T-helper 2 cell treated with Interferon-gamma antibody and Interleukin-4, amounts not matched to agents 5 μg/mL and 100 μg/mL, for 36 hours (primary cell): Measurements from ENCODE around the gene DNM3.
A peak's percentile ranks its signal among the peaks of the same experiment; 100 is the strongest.

ENCODE experiments used
- DNase-seq: peaks from one replicate; pipeline ENCODE4 v3.0.0; 2021; ENCODE audit warnings: low spot score
- H3K27ac Mint-ChIP-seq: one replicate; pipeline ENCODE4 v1.8.0; 2021; ENCODE audit warnings: mild to moderate bottlenecking, mixed read lengths
- H3K27me3 Mint-ChIP-seq: one replicate; pipeline ENCODE4 v1.8.0; 2021; ENCODE audit warnings: low read depth, mixed read lengths
- H3K36me3 Mint-ChIP-seq: one replicate; pipeline ENCODE4 v1.8.0; 2021; ENCODE audit warnings: low read depth, mixed read lengths
- H3K4me1 Mint-ChIP-seq: one replicate; pipeline ENCODE4 v1.8.0; 2021; ENCODE audit warnings: low read depth, mixed read lengths
- H3K4me3 Mint-ChIP-seq: one replicate; pipeline ENCODE4 v1.8.0; 2022; ENCODE audit warnings: mild to moderate bottlenecking, moderate library complexity, mixed read lengths
- H3K9me3 Mint-ChIP-seq: one replicate; pipeline ENCODE4 v1.8.0; 2021; ENCODE audit warnings: mixed read lengths

DNM3 gene

GRCh38 chr1:172446547-172446946 is 605.2 kb downstream of the DNM3 start:
- H3K4me1 Mint-ChIP-seq = peaks cover 36% of the 10 kb centered on the region
- no peak overlapping the region for H3K27ac Mint-ChIP-seq
- no peak for DNase-seq
- peaks cover 11% of the 10 kb centered on the region for H3K36me3 Mint-ChIP-seq
- no peaks in the 10 kb centered on the region for H3K27me3 Mint-ChIP-seq
- no peaks in the 10 kb centered on the region for H3K9me3 Mint-ChIP-seq
- no peak overlapping the region for H3K4me3 Mint-ChIP-seq

- H3K36me3 Mint-ChIP-seq = peaks cover under 1% of the 10 kb centered on the region
- H3K9me3 Mint-ChIP-seq = no peaks in the 10 kb centered on the region
- DNase-seq = no peak
- no peaks in the 10 kb centered on the region for H3K27me3 Mint-ChIP-seq
- H3K4me3 Mint-ChIP-seq = no peak overlapping the region
- peaks cover 29% of the 10 kb centered on the region for H3K4me1 Mint-ChIP-seq
- H3K27ac Mint-ChIP-seq = no peak overlapping the region
These were observed 606.3 kb downstream of the DNM3 start for GRCh38 chr1:172447641-172448040.

GRCh38 chr1:172448995-172449584 is 607.8 kb downstream of the DNM3 start:
- no peaks in the 10 kb centered on the region for H3K27me3 Mint-ChIP-seq
- peak; percentile 13 for DNase-seq
- H3K9me3 Mint-ChIP-seq = no peaks in the 10 kb centered on the region
- H3K4me3 Mint-ChIP-seq = no peak overlapping the region
- peak overlapping the region; percentile 43 for H3K27ac Mint-ChIP-seq
- peaks cover 26% of the 10 kb centered on the region for H3K4me1 Mint-ChIP-seq
- H3K36me3 Mint-ChIP-seq = no peaks in the 10 kb centered on the region

GRCh38 chr1:172449585-172450523 is 608.6 kb downstream of the DNM3 start:
- DNase-seq = peak; percentile 40

GRCh38 chr1:172450524-172450885 is 609.2 kb downstream of the DNM3 start:
- Mint-ChIP-seq H3K9me3 (no peaks in the 10 kb centered on the region), H3K27me3 (no peaks in the 10 kb centered on the region), H3K27ac (peak overlapping the region; percentile 89), H3K36me3 (no peaks in the 10 kb centered on the region), H3K4me3 (peak overlapping the region; percentile 57), H3K4me1 (peaks cover 26% of the 10 kb centered on the region)
- no peak for DNase-seq

More at GRCh38 chr1:172449585-172450523, 608.6 kb downstream of the DNM3 start:
- no peaks in the 10 kb centered on the region for H3K9me3 Mint-ChIP-seq
- no peaks in the 10 kb centered on the region for H3K27me3 Mint-ChIP-seq
- H3K27ac Mint-ChIP-seq = peak overlapping the region; percentile 89
- peaks cover 26% of the 10 kb centered on the region for H3K4me1 Mint-ChIP-seq
- H3K4me3 Mint-ChIP-seq = peak overlapping the region; percentile 57
- H3K36me3 Mint-ChIP-seq = no peaks in the 10 kb centered on the region

GRCh38 chr1:172451002-172451443 is 609.7 kb downstream of the DNM3 start:
- Mint-ChIP-seq H3K4me1 (peaks cover 26% of the 10 kb centered on the region), H3K9me3 (no peaks in the 10 kb centered on the region), H3K27ac (peak overlapping the region; percentile 89), H3K36me3 (no peaks in the 10 kb centered on the region), H3K27me3 (no peaks in the 10 kb centered on the region), H3K4me3 (peak overlapping the region; percentile 57)
- peak; percentile 46 for DNase-seq

- Mint-ChIP-seq H3K4me1 (peaks cover 26% of the 10 kb centered on the region), H3K27me3 (peaks cover under 1% of the 10 kb centered on the region), H3K27ac (no peak overlapping the region), H3K4me3 (no peak overlapping the region), H3K9me3 (no peaks in the 10 kb centered on the region), H3K36me3 (no peaks in the 10 kb centered on the region)
- no peak for DNase-seq
These were observed 611.3 kb downstream of the DNM3 start for GRCh38 chr1:172452536-172453152.

GRCh38 chr1:172453153-172453545 is 611.9 kb downstream of the DNM3 start:
- Mint-ChIP-seq H3K36me3 (no peaks in the 10 kb centered on the region), H3K9me3 (no peaks in the 10 kb centered on the region), H3K27ac (no peak overlapping the region), H3K4me3 (no peak overlapping the region), H3K4me1 (peaks cover 26% of the 10 kb centered on the region), H3K27me3 (peaks cover 5% of the 10 kb centered on the region)
- DNase-seq = no peak

- Mint-ChIP-seq H3K9me3 (no peaks in the 10 kb centered on the region), H3K4me1 (peaks cover 26% of the 10 kb centered on the region), H3K36me3 (no peaks in the 10 kb centered on the region), H3K4me3 (no peak overlapping the region), H3K27ac (no peak overlapping the region), H3K27me3 (peaks cover 5% of the 10 kb centered on the region)
- no peak for DNase-seq
These were observed 612.3 kb downstream of the DNM3 start for GRCh38 chr1:172453607-172454006.

- Mint-ChIP-seq H3K36me3 (no peaks in the 10 kb centered on the region), H3K4me3 (no peak overlapping the region), H3K27me3 (peaks cover 13% of the 10 kb centered on the region), H3K9me3 (no peaks in the 10 kb centered on the region), H3K27ac (no peak overlapping the region), H3K4me1 (peaks cover 15% of the 10 kb centered on the region)
- no peak for DNase-seq
These were observed 614.2 kb downstream of the DNM3 start for GRCh38 chr1:172455451-172455850.

- Mint-ChIP-seq H3K4me1 (peaks cover 6% of the 10 kb centered on the region), H3K4me3 (no peak overlapping the region), H3K36me3 (no peaks in the 10 kb centered on the region), H3K27ac (no peak overlapping the region), H3K27me3 (peaks cover 20% of the 10 kb centered on the region), H3K9me3 (no peaks in the 10 kb centered on the region)
- no peak for DNase-seq
These were observed 615.1 kb downstream of the DNM3 start for GRCh38 chr1:172456344-172456769.

- no peak overlapping the region for H3K4me3 Mint-ChIP-seq
- H3K36me3 Mint-ChIP-seq = no peaks in the 10 kb centered on the region
- H3K9me3 Mint-ChIP-seq = no peaks in the 10 kb centered on the region
These were observed 616.3 kb downstream of the DNM3 start for GRCh38 chr1:172457479-172458130.

GRCh38 chr1:172460177-172460576 is 618.9 kb downstream of the DNM3 start:
- no peaks in the 10 kb centered on the region for H3K36me3 Mint-ChIP-seq
- no peak overlapping the region for H3K4me3 Mint-ChIP-seq
- H3K4me1 Mint-ChIP-seq = peaks cover 2% of the 10 kb centered on the region
- DNase-seq = no peak
- H3K27ac Mint-ChIP-seq = no peak overlapping the region
- H3K9me3 Mint-ChIP-seq = no peaks in the 10 kb centered on the region
- H3K27me3 Mint-ChIP-seq = peaks cover 20% of the 10 kb centered on the region

More at GRCh38 chr1:172457479-172458130, 616.3 kb downstream of the DNM3 start:
- peaks cover 3% of the 10 kb centered on the region for H3K4me1 Mint-ChIP-seq
- no peak overlapping the region for H3K27ac Mint-ChIP-seq
- peaks cover 20% of the 10 kb centered on the region for H3K27me3 Mint-ChIP-seq
- DNase-seq = no peak
